ENCODE data around the gene ATAD3B.
"Not testable (repeated sequence)": the region's sequence is repeated elsewhere in the genome, so short reads cannot be mapped to it uniquely, and the experiment has no call there.

ATAD3B gene

DNA sequence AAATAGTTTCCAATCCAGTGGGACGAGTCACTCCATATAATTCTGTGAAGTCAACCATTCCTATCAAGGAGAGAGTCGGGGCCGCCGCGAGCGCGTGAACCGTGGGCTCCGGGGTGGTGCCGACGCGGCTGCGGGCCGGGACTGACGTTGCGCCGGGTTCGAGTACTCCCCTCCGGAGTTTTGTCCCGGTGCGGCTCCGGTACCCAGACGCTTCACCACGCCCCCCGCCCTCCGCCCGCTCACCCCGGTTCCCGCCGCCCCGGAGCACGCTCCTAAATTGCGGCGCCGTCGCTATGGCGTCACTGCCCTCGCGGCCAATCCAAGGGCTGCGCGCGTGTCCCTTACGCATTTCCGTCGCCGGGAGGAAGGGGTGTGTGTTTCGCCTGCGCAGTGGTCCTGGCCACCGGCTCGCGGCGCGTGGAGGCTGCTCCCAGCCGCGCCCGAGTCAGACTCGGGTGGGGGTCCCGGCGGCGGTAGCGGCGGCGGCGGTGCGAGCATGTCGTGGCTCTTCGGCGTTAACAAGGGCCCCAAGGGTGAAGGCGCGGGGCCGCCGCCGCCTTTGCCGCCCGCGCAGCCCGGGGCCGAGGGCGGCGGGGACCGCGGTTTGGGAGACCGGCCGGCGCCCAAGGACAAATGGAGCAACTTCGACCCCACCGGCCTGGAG is at the start of gene ATAD3B:
TSS of gene ATAD3B (plus strand) at position 377 of the 664 bp plus-strand sequence. CDS start at position 497, 120 bp downstream.
- peak; percentile 87 for DNase-seq

- DNase-seq: no peak
Measured at GRCh38 chr1:1421907-1422464, 49.6 kb upstream of the ATAD3B start.

DNA sequence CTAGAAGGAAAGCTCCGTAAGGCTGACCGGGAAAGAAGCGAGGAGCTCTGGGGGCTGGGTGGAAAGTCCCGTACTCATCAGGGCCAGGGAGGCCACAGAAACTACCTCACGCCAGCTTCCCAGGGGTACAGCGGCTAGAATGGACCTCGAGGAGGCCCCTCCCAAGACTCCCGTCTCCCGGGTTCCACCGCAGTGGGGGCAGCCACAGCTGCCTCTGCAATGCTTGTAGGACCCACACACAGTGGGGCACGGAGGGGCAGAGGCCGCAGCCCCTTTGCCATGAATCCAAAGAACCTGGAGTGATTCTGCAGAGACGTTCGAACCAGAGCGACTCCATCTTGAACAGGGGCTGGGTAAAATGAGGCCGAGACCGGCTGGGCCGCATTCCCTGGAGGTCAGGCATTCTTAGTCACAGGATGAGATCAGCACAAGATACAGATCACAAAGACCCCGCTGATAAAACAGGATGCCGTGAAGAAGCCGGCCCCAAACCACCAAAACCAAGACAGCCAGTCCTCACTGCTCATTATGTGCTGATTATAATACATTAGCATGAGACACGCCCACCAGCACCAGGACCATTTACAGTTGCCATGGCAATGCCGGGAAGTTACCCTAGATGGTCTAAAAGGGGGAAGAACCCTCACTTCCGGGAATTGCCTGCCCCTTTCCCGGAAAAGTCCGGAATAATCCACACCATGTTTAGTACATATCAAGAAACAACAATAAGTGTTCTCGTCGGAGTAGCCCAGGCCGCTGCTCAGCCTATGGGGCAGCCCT is 48.9 kb upstream of the ATAD3B start:
- no peak for DNase-seq

GRCh38 chr1:1423245-1423597 is 48.3 kb upstream of the ATAD3B start:
- DNase-seq: no peak

GRCh38 chr1:1424707-1425106 is 46.9 kb upstream of the ATAD3B start:
- DNase-seq: no peak

- no peak for DNase-seq
Measured at GRCh38 chr1:1425426-1425752, 46.2 kb upstream of the ATAD3B start.

DNA sequence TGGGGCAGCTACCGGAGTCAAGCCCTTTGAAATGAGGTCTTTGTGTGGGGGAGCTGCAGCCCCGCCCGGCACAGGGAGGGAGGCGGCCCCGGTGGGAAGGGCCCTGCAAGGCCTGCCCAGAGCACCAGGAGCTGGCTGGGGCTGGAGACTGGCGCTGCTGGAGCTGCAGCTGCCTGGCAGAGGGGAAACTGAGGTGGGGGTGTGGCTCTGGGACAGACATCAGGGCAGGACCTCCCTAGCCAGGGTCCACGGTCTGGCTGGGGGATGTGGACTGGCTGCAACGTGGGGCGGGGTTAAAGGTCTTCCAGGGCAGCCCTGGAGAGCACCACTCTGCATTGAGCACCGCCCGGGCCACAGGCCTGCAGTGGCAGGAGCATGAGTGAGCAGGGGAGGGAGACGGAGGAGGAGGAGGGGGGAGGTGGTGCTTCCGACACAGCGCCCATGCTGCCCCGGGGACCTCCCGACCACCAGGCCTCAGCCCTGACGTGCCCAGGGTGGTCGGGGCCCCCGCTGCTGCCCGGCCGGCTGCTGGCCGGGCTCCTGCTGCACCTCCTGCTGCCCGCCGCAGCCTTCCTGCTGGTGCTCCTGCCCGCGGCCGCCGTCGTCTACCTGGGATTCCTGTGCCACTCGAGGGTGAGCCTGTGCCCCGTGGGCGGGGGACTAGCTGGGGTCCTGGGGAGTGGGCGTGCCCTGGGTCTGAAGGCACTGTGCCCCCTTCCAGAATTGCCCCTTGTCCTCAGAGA is 45.6 kb upstream of the ATAD3B start:
- DNase-seq: no peak

DNA sequence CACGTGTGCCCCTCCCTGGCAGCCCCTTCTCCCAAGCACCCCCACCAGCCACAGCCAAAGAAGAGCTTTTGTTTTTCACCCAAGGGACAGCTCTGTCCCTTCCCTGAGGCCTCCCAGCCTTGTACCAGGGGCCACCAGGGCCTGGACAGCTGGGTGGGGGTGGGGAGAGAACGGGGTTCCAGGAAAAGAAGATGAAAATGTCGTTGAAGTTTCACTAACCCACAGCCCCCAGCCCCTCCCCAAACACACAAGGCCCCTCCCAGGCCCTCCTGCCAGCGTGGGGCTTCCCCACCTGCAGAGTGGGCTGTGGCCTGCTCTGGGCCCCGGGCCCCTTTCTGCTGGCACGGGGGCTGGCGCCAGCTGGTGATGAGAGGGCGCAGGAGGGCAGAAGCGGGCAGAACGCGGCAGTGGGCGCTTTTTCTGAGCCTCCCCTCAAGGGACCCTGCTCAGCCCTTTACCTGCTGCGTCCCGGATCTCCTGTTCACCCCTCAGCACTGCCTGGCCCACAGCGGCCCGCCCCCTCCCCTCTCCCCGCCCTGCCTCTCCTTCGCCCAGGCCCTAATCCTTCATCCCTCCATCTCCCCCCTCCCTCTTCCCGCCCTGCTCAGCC is 45.0 kb upstream of the ATAD3B start:
- no peak for DNase-seq

DNA sequence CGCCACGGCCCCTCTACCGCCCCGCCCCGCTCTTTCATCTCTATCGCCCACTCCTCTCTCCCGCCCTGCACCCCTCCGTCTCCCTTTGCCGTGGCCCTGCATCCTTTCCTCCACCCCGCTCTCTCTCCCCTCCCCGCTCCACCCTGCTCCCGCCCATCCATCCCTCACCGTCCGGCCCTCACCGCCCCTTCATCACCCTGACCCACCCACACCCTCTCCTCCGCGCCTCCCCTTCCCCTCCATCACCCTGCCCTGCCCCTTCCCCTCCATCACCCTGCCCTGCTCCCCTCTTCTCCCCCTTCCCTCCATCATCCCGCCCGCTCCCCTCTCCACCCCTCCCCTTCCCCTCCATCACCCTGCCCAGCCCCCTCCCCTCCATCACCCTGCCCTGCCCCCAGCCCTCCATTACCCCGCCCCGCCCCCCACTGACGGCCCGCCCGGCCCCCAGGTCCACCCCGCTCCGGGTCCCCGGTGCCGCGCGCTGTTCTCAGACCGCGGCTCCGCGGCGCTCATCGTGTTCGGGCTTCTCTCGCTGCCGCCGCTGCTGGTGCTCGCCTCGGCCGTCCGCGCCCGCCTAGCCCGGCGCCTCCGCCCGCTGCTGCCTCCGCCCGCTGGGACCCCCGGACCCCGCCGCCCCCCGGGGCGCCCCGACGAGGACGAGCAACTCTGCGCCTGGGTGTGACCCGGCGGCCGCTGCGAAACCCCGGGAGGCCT is 44.3 kb upstream of the ATAD3B start:
- no peak for DNase-seq

DNA sequence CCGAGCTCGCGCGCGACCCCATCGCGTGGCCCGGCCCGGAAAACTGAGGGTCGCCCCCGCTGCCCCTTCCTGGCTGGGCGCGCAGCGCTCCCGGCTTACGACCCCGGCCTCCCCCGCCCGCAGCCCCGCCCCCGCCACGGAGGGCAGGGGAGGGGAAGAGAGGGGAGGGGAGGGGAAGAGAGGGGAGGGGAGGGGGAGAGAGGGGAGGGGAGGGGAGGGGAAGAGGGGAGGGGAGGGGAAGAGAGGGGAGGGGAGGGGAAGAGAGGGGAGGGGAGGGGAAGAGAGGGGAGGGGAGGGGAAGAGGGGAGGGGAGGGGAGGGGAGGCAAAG is 43.8 kb upstream of the ATAD3B start:
- no peak for DNase-seq

- no peak for DNase-seq
Measured at GRCh38 chr1:1428174-1428573, 43.4 kb upstream of the ATAD3B start.

- DNase-seq: not testable (repeated sequence)
Measured at GRCh38 chr1:1428967-1429366, 42.6 kb upstream of the ATAD3B start.

GRCh38 chr1:1429671-1430073 is 41.9 kb upstream of the ATAD3B start:
- no peak for DNase-seq

DNA sequence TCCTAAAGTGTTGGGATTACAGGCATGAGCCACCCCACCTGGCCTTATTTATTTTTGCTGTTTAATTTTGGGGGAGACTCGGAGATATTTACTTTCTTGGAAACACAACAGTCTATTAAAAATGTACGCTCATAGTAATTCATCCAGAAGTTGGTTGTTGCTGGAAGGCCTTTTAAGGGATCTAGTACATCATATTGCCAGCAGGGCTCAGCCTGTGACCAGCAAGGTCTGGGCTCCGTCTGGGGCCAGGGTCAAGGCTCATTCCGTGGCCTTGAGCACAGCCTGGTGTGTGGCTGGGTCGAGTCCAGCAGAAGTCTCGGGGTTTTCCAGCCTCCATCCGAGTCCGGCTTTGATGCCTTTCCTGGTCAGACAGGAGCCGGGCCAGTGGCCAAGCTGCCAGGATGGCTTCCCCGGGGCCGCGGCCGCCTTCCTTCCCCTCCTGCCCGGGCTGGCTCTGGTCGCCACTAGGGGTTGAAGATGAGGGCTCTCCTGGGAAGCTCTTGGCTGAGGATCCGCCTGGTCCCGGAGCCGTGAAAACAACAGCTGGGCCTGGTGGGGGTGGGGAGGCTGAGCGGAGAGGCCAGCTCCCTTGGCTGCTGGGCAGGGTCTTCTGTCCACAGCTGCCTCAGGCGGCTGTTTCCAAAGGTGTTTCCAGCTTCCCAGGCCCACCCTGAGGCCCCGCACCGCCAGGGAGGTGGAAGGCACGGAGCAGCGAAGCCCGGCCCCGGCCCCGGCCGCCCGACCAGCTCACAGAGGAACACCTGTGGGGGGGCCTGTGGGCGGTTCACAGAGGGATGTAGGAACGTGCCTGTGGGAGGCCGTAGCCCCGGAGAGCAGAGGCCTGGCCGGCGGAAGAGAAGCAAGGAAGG is 41.2 kb upstream of the ATAD3B start:
- no peak for DNase-seq

GRCh38 chr1:1430992-1431844 is 40.3 kb upstream of the ATAD3B start:
- DNase-seq: no peak

GRCh38 chr1:1431845-1432273 is 39.7 kb upstream of the ATAD3B start:
- no peak for DNase-seq

- no peak for DNase-seq
Measured at GRCh38 chr1:1432274-1432950, 39.2 kb upstream of the ATAD3B start.

DNA sequence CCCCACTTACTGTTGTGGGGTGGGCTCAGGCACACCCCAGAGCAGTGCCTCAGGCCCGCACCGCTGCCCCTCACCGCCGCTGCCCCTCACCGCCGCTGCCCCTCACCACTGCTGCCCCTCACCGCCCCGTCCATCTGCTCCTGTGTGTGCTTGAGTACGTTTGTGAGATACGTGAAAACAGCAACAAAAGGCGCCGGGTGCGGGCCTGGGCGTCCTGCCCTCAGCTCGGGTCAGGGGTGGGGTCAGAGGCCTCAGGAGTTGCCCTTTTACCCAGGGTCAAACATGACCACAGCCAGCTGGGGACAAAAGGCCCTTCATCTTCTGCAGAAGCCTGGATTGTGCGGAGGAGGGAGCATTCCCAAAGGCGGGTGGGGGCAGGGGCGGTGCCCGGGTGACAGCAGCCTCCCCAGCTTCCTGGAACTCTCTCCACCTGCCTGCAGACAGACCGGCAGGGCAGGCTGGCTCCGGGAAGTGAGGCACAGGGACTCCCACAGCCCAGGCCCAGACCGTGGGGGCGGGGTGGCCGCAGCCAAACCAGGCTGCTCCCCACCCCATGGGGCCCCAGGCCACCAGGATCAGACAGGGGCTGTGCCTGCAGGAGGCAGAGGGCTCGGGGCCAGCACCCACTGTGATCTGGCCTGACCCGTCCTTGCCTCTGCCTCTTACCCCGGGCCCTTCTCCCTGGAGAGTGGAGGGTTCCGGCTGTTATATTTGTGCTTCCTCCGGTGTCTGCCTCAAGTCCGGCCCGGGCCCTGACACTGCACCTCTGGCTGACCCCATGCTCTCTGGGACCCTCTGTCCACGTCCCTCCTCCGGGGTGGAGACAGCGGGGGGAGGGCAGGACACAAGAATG is 38.4 kb upstream of the ATAD3B start:
- DNase-seq: no peak

GRCh38 chr1:1433804-1434130 is 37.8 kb upstream of the ATAD3B start:
- DNase-seq: no peak

Data from amniotic stem cell (primary cell).